WTC11 (cell line): ENCODE data around the gene MMP23B. TPM values are rescaled to one million over a fixed set of nuclear protein-coding genes. Genes with fewer than 3 reads are reported as not detected.

Source experiments
- ATAC-seq: fragments of 200-7000 bp; cut with Tn5 transposase; 2 replicates; pipeline ENCODE4 v1.10.0; 2021; ENCODE audit warnings: mild to moderate bottlenecking, moderate library complexity
- CTCF ChIA-PET: fragments of 300-600 bp; sonication (Branson Sonifier 250); formaldehyde crosslinking; loops from one replicate; lab custom pipeline; 2021; ENCODE audit warnings: antibody characterized with exemption; lab: Charles Lee
- POLR2A ChIA-PET: fragments of 350-600 bp; sonication (Branson Sonifier 250); formaldehyde crosslinking; loops from one replicate; lab custom pipeline; 2021; ENCODE audit warnings: antibody characterized with exemption; lab: Charles Lee
- DNase-seq: peaks from one replicate; pipeline ENCODE4 v3.0.0; 2021; ENCODE audit warnings: low spot score
- H3K27ac Mint-ChIP-seq: 2 replicates; pipeline ENCODE4 v1.8.0; 2021; ENCODE audit warnings: mixed read lengths
- H3K27me3 Mint-ChIP-seq: 2 replicates; pipeline ENCODE4 v1.8.0; 2021; ENCODE audit warnings: low read depth, mild to moderate bottlenecking, moderate library complexity, mixed read lengths
- H3K36me3 Mint-ChIP-seq: 2 replicates; pipeline ENCODE4 v1.8.0; 2021; ENCODE audit warnings: mixed read lengths
- H3K4me1 Mint-ChIP-seq: 2 replicates; pipeline ENCODE4 v1.8.0; 2022; ENCODE audit warnings: mixed read lengths
- H3K4me3 Mint-ChIP-seq: 2 replicates; pipeline ENCODE4 v1.8.0; 2021; ENCODE audit warnings: mild to moderate bottlenecking, moderate library complexity, mixed read lengths
- H3K9me3 Mint-ChIP-seq: 2 replicates; pipeline ENCODE4 v1.8.0; 2021; ENCODE audit warnings: mixed read lengths
- ATF1 ChIP-seq: sonication (generic); formaldehyde crosslinking; IDR thresholded peaks from 2 replicates; pipeline ENCODE4 v1.8.1; 2023; ENCODE audit warnings: mild to moderate bottlenecking, moderate library complexity, missing genetic modification reagents
- CREM ChIP-seq: sonication (generic); formaldehyde crosslinking; IDR thresholded peaks from 2 replicates; pipeline ENCODE4 v1.8.1; 2022; ENCODE audit warnings: mild to moderate bottlenecking, missing genetic modification reagents, moderate library complexity
- ELF4 ChIP-seq: sonication (generic); formaldehyde crosslinking; IDR thresholded peaks from 2 replicates; pipeline ENCODE4 v1.8.1; 2022; ENCODE audit warnings: low read depth, mild to moderate bottlenecking, moderate library complexity, missing genetic modification reagents
- FOXP1 ChIP-seq: sonication (generic); formaldehyde crosslinking; IDR thresholded peaks from 2 replicates; pipeline ENCODE4 v1.8.0; 2022; ENCODE audit warnings: missing genetic modification reagents, mild to moderate bottlenecking, moderate library complexity, borderline replicate concordance
- NR1H2 ChIP-seq: sonication (generic); formaldehyde crosslinking; IDR thresholded peaks from 2 replicates; pipeline ENCODE4 v1.9.0; 2021; ENCODE audit warnings: mild to moderate bottlenecking, moderate library complexity, missing genetic modification reagents
- total RNA-seq: library from RNA; stranded (reverse); gene quantifications from 3 replicates; pipeline ENCODE4 v1.2.3, GENCODE V29; 2021
- TF ChIP-seq, protein P1 (sequence below): fragments of 250-450 bp; sonication (Bioruptor Pico); IDR thresholded peaks from 2 replicates; pipeline ENCODE4 v1.9.0; 2021; ENCODE audit warnings: moderate library complexity, mild to moderate bottlenecking, inconsistent platforms, borderline replicate concordance
- TF ChIP-seq, protein P2 (sequence below): fragments of 250-450 bp; sonication (Bioruptor Pico); IDR thresholded peaks from 2 replicates; pipeline ENCODE4 v1.9.0; 2021; ENCODE audit warnings: mild to moderate bottlenecking
- TF ChIP-seq, protein P3 (sequence below): sonication (generic); formaldehyde crosslinking; IDR thresholded peaks from 2 replicates; pipeline ENCODE4 v1.8.0; 2022; ENCODE audit warnings: mild to moderate bottlenecking, missing genetic modification reagents
- TF ChIP-seq, protein P4 (sequence below): sonication (generic); formaldehyde crosslinking; IDR thresholded peaks from 2 replicates; pipeline ENCODE4 v1.8.1; 2023; ENCODE audit warnings: mild to moderate bottlenecking, missing genetic modification reagents, borderline replicate concordance
- TF ChIP-seq, protein P5 (sequence below): fragments of 250-450 bp; sonication (Bioruptor Pico); IDR thresholded peaks from 2 replicates; pipeline ENCODE4 v2.1.2; 2022; ENCODE audit warnings: mild to moderate bottlenecking, moderate library complexity
- TF ChIP-seq, protein P6 (sequence below): sonication (generic); formaldehyde crosslinking; IDR thresholded peaks from 2 replicates; pipeline ENCODE4 v1.8.1; 2023; ENCODE audit warnings: mild to moderate bottlenecking, moderate library complexity, missing genetic modification reagents

MMP23B gene
- total RNA-seq, 1 experiment from 2014 or later: 20.0 TPM

DNA sequence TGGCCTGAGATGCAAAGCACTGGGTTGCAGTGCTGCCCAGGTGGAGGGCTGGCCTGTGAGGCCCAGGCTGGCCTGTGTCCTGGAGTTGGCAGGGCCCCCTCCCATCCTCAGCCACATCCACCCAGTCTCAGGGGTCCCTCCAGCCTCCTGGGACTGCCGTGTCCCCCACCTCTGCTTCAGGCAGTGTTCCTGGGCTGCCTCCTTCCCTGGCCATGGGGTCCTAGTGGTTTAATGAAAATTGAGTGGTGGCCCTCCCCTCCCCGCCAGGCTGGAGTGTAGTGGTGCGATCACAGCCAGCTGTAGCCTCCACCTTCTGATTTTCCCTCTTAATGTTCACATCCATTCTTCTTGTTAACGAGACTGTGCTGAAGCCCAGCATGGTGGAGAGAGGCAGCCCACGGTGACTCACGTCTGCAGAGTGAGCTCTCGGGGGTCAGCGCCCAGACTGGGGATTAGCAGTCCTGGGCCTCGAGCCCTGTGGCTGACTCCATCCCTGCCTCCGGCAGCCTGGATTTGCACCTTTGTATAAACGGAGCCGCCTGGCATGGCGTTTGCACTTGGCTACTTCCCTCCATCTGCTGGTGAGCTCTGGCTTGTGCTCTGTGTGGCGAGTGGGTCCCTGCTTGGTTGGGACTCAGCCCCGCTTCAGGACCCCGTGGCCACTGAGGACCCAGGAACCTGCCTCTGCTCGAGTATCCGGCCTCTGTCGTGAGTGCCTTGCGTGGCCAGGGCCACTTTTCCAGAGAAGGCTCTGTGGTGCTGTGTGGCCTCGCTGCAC is 9.8 kb upstream of the MMP23B start:
- TF ChIP-seq FOXP1 (CRISPR knock-in tag) (no peak), ELF4 (CRISPR knock-in tag) (no peak), ATF1 (CRISPR knock-in tag) (no peak), NR1H2 (CRISPR knock-in tag) (no peak), CREM (no peak)
- TF ChIP-seq, protein P1, sequence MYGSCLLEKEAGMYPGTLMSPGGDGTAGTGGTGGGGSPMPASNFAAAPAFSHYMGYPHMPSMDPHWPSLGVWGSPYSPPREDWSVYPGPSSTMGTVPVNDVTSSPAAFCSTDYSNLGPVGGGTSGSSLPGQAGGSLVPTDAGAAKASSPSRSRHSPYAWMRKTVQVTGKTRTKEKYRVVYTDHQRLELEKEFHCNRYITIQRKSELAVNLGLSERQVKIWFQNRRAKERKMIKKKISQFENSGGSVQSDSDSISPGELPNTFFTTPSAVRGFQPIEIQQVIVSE (CRISPR knock-in tag): no peak
- TF ChIP-seq, protein P2, sequence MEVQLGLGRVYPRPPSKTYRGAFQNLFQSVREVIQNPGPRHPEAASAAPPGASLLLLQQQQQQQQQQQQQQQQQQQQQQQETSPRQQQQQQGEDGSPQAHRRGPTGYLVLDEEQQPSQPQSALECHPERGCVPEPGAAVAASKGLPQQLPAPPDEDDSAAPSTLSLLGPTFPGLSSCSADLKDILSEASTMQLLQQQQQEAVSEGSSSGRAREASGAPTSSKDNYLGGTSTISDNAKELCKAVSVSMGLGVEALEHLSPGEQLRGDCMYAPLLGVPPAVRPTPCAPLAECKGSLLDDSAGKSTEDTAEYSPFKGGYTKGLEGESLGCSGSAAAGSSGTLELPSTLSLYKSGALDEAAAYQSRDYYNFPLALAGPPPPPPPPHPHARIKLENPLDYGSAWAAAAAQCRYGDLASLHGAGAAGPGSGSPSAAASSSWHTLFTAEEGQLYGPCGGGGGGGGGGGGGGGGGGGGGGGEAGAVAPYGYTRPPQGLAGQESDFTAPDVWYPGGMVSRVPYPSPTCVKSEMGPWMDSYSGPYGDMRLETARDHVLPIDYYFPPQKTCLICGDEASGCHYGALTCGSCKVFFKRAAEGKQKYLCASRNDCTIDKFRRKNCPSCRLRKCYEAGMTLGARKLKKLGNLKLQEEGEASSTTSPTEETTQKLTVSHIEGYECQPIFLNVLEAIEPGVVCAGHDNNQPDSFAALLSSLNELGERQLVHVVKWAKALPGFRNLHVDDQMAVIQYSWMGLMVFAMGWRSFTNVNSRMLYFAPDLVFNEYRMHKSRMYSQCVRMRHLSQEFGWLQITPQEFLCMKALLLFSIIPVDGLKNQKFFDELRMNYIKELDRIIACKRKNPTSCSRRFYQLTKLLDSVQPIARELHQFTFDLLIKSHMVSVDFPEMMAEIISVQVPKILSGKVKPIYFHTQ (CRISPR knock-in tag): no peak
- TF ChIP-seq, protein P3, sequence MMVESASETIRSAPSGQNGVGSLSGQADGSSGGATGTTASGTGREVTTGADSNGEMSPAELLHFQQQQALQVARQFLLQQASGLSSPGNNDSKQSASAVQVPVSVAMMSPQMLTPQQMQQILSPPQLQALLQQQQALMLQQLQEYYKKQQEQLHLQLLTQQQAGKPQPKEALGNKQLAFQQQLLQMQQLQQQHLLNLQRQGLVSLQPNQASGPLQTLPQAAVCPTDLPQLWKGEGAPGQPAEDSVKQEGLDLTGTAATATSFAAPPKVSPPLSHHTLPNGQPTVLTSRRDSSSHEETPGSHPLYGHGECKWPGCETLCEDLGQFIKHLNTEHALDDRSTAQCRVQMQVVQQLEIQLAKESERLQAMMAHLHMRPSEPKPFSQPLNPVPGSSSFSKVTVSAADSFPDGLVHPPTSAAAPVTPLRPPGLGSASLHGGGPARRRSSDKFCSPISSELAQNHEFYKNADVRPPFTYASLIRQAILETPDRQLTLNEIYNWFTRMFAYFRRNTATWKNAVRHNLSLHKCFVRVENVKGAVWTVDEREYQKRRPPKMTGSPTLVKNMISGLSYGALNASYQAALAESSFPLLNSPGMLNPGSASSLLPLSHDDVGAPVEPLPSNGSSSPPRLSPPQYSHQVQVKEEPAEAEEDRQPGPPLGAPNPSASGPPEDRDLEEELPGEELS (CRISPR knock-in tag): no peak
- TF ChIP-seq, protein P4, sequence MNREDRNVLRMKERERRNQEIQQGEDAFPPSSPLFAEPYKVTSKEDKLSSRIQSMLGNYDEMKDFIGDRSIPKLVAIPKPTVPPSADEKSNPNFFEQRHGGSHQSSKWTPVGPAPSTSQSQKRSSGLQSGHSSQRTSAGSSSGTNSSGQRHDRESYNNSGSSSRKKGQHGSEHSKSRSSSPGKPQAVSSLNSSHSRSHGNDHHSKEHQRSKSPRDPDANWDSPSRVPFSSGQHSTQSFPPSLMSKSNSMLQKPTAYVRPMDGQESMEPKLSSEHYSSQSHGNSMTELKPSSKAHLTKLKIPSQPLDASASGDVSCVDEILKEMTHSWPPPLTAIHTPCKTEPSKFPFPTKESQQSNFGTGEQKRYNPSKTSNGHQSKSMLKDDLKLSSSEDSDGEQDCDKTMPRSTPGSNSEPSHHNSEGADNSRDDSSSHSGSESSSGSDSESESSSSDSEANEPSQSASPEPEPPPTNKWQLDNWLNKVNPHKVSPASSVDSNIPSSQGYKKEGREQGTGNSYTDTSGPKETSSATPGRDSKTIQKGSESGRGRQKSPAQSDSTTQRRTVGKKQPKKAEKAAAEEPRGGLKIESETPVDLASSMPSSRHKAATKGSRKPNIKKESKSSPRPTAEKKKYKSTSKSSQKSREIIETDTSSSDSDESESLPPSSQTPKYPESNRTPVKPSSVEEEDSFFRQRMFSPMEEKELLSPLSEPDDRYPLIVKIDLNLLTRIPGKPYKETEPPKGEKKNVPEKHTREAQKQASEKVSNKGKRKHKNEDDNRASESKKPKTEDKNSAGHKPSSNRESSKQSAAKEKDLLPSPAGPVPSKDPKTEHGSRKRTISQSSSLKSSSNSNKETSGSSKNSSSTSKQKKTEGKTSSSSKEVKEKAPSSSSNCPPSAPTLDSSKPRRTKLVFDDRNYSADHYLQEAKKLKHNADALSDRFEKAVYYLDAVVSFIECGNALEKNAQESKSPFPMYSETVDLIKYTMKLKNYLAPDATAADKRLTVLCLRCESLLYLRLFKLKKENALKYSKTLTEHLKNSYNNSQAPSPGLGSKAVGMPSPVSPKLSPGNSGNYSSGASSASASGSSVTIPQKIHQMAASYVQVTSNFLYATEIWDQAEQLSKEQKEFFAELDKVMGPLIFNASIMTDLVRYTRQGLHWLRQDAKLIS: no peak
- TF ChIP-seq, protein P5, sequence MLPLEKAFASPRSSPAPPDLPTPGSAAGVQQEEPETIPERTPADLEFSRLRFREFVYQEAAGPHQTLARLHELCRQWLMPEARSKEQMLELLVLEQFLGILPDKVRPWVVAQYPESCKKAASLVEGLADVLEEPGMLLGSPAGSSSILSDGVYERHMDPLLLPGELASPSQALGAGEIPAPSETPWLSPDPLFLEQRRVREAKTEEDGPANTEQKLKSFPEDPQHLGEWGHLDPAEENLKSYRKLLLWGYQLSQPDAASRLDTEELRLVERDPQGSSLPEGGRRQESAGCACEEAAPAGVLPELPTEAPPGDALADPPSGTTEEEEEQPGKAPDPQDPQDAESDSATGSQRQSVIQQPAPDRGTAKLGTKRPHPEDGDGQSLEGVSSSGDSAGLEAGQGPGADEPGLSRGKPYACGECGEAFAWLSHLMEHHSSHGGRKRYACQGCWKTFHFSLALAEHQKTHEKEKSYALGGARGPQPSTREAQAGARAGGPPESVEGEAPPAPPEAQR: no peak
- TF ChIP-seq, protein P6, sequence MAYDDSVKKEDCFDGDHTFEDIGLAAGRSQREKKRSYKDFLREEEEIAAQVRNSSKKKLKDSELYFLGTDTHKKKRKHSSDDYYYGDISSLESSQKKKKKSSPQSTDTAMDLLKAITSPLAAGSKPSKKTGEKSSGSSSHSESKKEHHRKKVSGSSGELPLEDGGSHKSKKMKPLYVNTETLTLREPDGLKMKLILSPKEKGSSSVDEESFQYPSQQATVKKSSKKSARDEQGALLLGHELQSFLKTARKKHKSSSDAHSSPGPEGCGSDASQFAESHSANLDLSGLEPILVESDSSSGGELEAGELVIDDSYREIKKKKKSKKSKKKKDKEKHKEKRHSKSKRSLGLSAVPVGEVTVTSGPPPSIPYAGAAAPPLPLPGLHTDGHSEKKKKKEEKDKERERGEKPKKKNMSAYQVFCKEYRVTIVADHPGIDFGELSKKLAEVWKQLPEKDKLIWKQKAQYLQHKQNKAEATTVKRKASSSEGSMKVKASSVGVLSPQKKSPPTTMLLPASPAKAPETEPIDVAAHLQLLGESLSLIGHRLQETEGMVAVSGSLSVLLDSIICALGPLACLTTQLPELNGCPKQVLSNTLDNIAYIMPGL (CRISPR knock-in tag): no peak
- TF ChIP-seq, all 79 proteins: peak for 0
- ChIA-PET POLR2A (no interaction called here), CTCF (interaction anchor here (4.4 kb wide), 1 partner anchor 7 kb away, joined by 30 read pairs; no protein-coding TSS in a partner anchor)
- Mint-ChIP-seq H3K27ac (no peak overlapping the region; the same call in 1 of the 2 replicates), H3K4me3 (no peak overlapping the region), H3K9me3 (no peaks in the 10 kb centered on the region), H3K4me1 (no peaks in the 10 kb centered on the region), H3K36me3 (no peaks in the 10 kb centered on the region), H3K27me3 (no peaks in the 10 kb centered on the region)
- no peak for ATAC-seq
- no peak for DNase-seq
